ENCODE measurements around the gene CD79B.
"Not testable (repeated sequence)": the region's sequence is repeated elsewhere in the genome, so short reads cannot be mapped to it uniquely, and the experiment has no call there.

The CD79B gene

GRCh38 chr17:63909586-63909985 lies 22.5 kb downstream of the CD79B start:
- DNase-seq: not testable (repeated sequence)

DNA sequence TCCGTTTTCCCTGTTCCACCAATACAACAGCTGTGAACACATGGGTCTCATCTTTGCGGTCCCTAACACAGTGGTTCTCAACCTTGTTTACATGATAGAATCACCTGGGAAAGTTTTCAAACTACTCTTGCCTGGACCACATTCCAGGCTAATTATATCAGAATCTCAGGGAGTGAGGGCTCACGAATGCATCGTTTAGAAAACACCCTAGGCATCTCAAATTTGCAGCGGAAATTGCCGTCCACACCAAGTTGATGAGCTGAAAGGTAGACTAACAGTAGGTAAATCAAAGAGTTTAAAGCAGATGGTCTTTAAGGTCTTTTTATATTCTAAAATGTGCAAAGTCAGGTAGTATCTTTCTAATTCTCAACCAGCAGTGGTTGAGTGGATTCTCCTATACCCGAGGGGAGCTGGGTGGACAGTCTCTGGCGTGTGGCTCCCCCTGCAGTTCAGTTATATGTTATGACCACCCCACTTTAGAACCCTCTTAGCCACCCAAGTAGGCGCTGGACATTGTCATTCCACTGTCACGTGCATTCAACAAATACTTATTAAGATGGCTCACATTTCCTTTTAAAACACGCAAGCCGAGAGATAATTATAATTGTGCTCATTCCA lies 24.9 kb downstream of the CD79B start:
- DNase-seq: not testable (repeated sequence)

DNA sequence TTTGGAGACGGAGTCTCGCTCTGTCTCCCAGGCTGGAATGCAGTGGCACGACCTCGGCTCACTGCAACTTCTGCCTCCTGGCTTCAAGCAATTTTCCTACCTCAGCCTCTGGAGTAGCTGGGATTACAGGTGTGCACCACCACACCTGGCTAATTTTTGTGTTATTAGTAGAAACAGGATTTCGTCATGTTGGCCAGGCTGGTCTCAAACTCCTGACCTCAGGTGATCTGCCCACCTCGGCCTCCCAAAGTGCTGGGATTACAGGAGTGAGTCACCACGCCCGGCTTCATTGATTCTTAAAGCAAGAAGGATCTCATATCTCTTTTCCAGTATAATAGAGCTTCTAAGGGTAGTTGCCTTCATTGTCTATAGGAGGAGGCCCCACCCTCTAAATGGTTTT lies 27.3 kb downstream of the CD79B start:
- not testable (repeated sequence) for DNase-seq

DNA sequence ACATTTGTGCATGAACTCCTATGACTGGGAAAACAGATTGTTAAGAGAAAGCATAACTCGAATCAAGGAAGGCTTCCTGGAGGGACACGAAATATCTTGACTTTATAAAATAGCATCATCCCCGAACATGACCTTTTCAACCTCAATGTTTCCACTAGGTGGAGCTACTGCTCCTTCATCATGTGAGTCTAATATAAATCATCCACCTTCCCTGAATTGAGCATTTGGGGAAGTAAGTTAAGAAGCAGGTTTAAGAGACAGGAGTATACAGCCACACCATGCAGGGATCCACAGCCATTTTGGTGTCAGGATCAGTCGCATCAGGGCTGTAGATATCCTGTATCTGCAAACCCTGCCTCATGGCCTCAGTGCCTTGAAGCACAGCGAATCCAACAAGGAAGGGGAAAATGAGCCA lies 28.3 kb downstream of the CD79B start:
- peak in 1 of 5 donors; percentile 24 for DNase-seq

GRCh38 chr17:63901971-63902370 lies 30.2 kb downstream of the CD79B start:
- DNase-seq: not testable (repeated sequence)

- DNase-seq: peak in 1 of 5 donors; percentile 38
Measured at GRCh38 chr17:63898899-63899798, 33.0 kb downstream of the CD79B start.

GRCh38 chr17:63896524-63897354 lies 35.4 kb downstream of the CD79B start, which contains the start of gene CSH1:
Gene CSH1 (minus strand): TSS chr17:63896574. CDS start chr17:63896511, 63 bp downstream.
- DNase-seq: not testable (repeated sequence)

GRCh38 chr17:63894821-63895220 lies 37.3 kb downstream of the CD79B start:
- DNase-seq: not testable (repeated sequence)

DNA sequence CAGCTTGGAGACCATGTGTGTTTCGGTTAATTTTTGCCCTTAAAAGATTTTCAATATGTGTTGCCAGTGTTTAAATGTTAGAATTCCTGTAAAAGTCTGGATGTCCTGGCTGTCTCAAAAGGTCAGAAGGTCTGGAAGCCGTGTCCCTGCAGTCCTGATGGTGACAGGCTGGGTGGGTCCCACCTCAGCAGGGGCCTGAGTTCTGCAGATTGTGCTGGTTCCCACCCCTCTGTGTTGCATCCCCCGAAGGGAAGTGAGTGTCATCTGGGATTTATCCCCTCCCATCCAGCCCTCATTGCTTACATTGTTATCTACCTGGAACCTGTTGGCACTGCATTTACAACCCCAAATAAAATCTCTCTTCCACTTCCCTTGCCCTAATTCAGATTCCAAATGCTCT lies 38.1 kb downstream of the CD79B start:
- not testable (repeated sequence) for DNase-seq

GRCh38 chr17:63892316-63893037 lies 39.7 kb downstream of the CD79B start:
- not testable (repeated sequence) for DNase-seq

DNA sequence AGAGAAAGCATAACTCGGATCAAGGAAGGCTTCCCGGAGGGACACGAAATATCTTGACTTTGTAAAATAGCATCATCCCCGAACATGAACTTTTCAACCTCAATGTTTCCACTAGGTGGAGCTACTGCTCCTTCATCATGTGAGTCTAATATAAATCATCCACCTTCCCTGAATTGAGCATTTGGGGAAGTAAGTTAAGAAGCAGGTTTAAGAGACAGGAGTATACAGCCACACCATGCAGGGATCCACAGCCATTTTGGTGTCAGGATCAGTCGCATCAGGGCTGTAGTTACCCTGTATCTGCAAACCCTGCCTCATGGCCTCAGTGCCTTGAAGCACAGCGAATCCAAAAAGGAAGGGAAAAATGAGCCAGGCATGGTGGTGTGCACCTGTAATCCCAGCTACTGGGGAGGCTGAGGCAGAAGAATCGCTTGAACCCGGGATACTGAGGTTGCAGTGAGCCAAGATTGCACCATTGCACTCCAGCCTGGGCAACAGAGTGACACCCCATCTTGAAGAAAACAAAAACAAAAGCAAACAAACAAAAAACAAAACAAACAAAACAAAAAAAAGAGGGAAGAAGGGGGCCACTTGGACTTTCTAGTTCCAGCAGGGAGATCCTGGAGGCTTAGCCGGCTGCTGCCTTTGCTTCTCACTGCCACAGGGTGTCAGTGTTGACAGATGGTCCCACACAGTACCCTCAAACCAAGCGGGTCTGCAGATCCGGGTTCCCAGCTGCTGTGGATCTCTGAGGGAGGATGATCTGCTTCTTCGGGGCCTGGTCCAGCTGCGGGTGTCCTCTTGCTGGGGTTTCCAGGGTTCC lies 42.9 kb downstream of the CD79B start:
- not testable (repeated sequence) for DNase-seq

GRCh38 chr17:63885119-63885518 lies 47.0 kb downstream of the CD79B start:
- not testable (repeated sequence) for DNase-seq

- DNase-seq: not testable (repeated sequence)
Measured at GRCh38 chr17:63882626-63883126, 49.5 kb downstream of the CD79B start.

DNA sequence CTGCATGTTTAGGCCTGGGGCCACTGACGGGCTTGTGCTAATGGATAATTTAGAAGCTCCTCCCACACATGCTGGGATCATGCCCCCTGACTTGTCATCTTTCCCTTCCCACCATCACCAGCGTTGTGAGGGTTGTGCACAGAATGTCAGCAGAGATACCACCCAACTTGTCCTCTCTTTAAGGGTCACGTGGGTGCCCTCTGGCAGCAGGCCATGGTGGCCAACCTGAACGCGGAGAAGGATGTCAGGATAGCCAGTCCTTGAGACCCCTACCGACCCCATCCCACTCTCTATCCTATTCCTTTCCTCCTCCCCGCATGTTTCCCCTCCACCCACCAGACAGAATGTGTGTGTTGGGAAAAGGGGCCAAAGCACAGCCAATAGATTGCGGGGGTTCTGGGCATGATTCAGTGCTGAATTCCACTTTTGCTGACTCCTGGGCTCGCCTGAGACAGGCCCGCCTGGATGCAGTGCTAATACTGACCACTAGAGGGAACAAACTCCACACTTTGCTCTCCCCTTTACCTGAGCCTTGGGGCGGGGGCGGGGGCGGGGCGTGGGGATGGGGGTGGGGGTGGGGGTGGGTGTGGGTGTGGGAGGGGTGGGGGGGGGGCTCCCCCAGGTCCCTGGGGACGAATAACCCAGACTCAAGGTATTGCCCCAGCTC lies 50.1 kb downstream of the CD79B start, which contains the start of gene GH2:
Gene GH2, minus strand, starts transcription at position 10 of the 667 bp plus-strand sequence. CDS start 143 bp downstream, outside the sequence.
- peak; percentile 15 to 60 (median 43) for DNase-seq

GRCh38 chr17:63881337-63881736 lies 50.8 kb downstream of the CD79B start:
- not testable (repeated sequence) for DNase-seq

GRCh38 chr17:63880706-63881105 lies 51.4 kb downstream of the CD79B start:
- no peak for DNase-seq

All from T-helper 1 cell (primary cell).